HCT116 (cell line): Measurements from ENCODE around the gene BAHCC1. TPM values are rescaled to one million over a fixed set of nuclear protein-coding genes. Genes with fewer than 3 reads are reported as not detected.

ENCODE experiments used
- ATAC-seq: fragments of 200-7000 bp; cut with Tn5 transposase; 2 replicates; pipeline ENCODE4 v1.9.1; 2020; ENCODE audit warnings: mild to moderate bottlenecking, moderate library complexity
- BruUV-seq: library from RNA; stranded (reverse); fragments of 400-500 nt; replicated peaks from 2 replicates; lab custom pipeline; 2021; lab: Mats Ljungman, UMichigan
- CTCF ChIA-PET: fragments of 300-600 bp; sonication (Branson Sonifier 250); formaldehyde crosslinking; loops from one replicate; lab custom pipeline; 2021; ENCODE audit warnings: antibody characterized with exemption; lab: Charles Lee
- POLR2A ChIA-PET: fragments of 300-600, 350-600 bp; sonication (Branson Sonifier 250); formaldehyde crosslinking; loops from one replicate; lab custom pipeline; 2021; ENCODE audit warnings: antibody characterized with exemption; lab: Charles Lee
- RAD21 ChIA-PET, 2 experiments: fragments of 300-600 bp; sonication (Branson Sonifier 250); formaldehyde crosslinking; loops; one replicate each; lab custom pipeline; 2023; ENCODE audit warnings: low total read pairs in 2 of 2; ENCODE audit not compliant: uncharacterized antibody in 2 of 2, unreplicated experiment in 2 of 2, low non-redundant PET in 1 of 2; lab: Charles Lee
- DNase-seq: peaks from one replicate; pipeline ENCODE4 v3.0.0-alpha.2; 2010; ENCODE audit warnings: low read depth, low spot score
- H2AFZ ChIP-seq: fragments of 200-600 bp; shearing (Covaris generic), sonication (generic); 2 replicates; pipeline ENCODE4 v1.6.1; 2017; ENCODE audit warnings: low read depth, mixed run types, mixed read lengths, antibody characterized with exemption, low read length; ENCODE audit not compliant: poor library complexity, severe bottlenecking
- H3K27ac ChIP-seq: 2 replicates; pipeline ENCODE4 v1.5.1; 2012; ENCODE audit warnings: low read depth, low read length
- H3K27me3 ChIP-seq: fragments of 200-600 bp; sonication (generic); 2 replicates; pipeline ENCODE4 v1.6.1; 2016; ENCODE audit warnings: mixed run types, low read length, mixed read lengths; ENCODE audit not compliant: insufficient read depth
- H3K36me3 ChIP-seq, 2 experiments: fragments of 200-500 bp in 1 of 2; fragments of 200-600 bp in 1 of 2; sonication (Bioruptor generic) in 1 of 2; sonication (generic) in 1 of 2; 2 replicates each; pipeline versions ENCODE4 v1.5.1 to v1.6.1; 2014 to 2016; ENCODE audit warnings: low read length in 2 of 2, inconsistent platforms in 1 of 2, mixed read lengths in 1 of 2, mixed run types in 1 of 2; ENCODE audit not compliant: insufficient read depth in 2 of 2, control insufficient read depth in 1 of 2
- H3K4me1 ChIP-seq, 2 experiments: fragments of 200-600 bp in 1 of 2; sonication (generic) in 1 of 2; 2 replicates each; pipeline versions ENCODE4 v1.5.1 to v1.6.1; 2012 to 2017; ENCODE audit warnings: low read length in 2 of 2, inconsistent platforms in 1 of 2, mild to moderate bottlenecking in 1 of 2, mixed read lengths in 1 of 2, mixed run types in 1 of 2, moderate library complexity in 1 of 2; ENCODE audit not compliant: insufficient read depth in 2 of 2, control insufficient read depth in 1 of 2
- H3K4me2 ChIP-seq: fragments of 200-600 bp; sonication (generic); 2 replicates; pipeline ENCODE4 v1.6.1; 2017; ENCODE audit warnings: mixed run types, low read length, mixed read lengths
- H3K4me3 ChIP-seq, 2 experiments: fragments of 200-600 bp in 1 of 2; sonication (generic) in 1 of 2; replicated peaks in 1 of 2; 2 replicates each; pipeline ENCODE4 v1.5.1; 2011 to 2016; ENCODE audit warnings: low read length in 2 of 2, control low read depth in 1 of 2, low read depth in 1 of 2, mild to moderate bottlenecking in 1 of 2, mixed read lengths in 1 of 2, mixed run types in 1 of 2
- H3K79me2 ChIP-seq: fragments of 200-600 bp; sonication (generic); 2 replicates; pipeline ENCODE4 v1.6.1; 2017; ENCODE audit warnings: mild to moderate bottlenecking, mixed run types, low read length, moderate library complexity, mixed read lengths; ENCODE audit not compliant: insufficient read depth
- H3K9ac ChIP-seq: fragments of 200-600 bp; sonication (generic); 2 replicates; pipeline ENCODE4 v1.6.1; 2016; ENCODE audit warnings: low read length, mixed read lengths
- H3K9me2 ChIP-seq: fragments of 200-600 bp; sonication (generic), shearing (Covaris generic); 2 replicates; pipeline ENCODE4 v1.6.1; 2017; ENCODE audit warnings: mixed run types, mild to moderate bottlenecking, moderate library complexity; ENCODE audit not compliant: insufficient read depth
- H3K9me3 ChIP-seq, 2 experiments: fragments of 200-500 bp in 1 of 2; fragments of 200-600 bp in 1 of 2; sonication (Bioruptor generic) in 1 of 2; sonication (generic) in 1 of 2; 2 replicates each; pipeline ENCODE4 v1.6.1; 2014 to 2017; ENCODE audit warnings: low read length in 2 of 2, mixed read lengths in 2 of 2, inconsistent platforms in 1 of 2, low read depth in 1 of 2, mild to moderate bottlenecking in 1 of 2, mixed run types in 1 of 2, moderate library complexity in 1 of 2; ENCODE audit not compliant: control insufficient read depth in 1 of 2, insufficient read depth in 1 of 2
- H4K20me1 ChIP-seq: fragments of 200-600 bp; sonication (generic), shearing (Covaris generic); 2 replicates; pipeline ENCODE4 v1.6.1; 2017; ENCODE audit warnings: mixed run types, mild to moderate bottlenecking, moderate library complexity; ENCODE audit not compliant: insufficient read depth
- CBX3 ChIP-seq: IDR thresholded peaks from 2 replicates; pipeline ENCODE4 v1.6.1; 2012; ENCODE audit warnings: low read depth
- CEBPB ChIP-seq: IDR thresholded peaks from 2 replicates; pipeline ENCODE4 v1.6.1; 2012; ENCODE audit warnings: low read depth
- EGR1 ChIP-seq: IDR thresholded peaks from 2 replicates; pipeline ENCODE4 v1.6.1; 2012; ENCODE audit warnings: low read depth
- ELF1 ChIP-seq: IDR thresholded peaks from 2 replicates; pipeline ENCODE4 v1.6.1; 2012; ENCODE audit warnings: low read depth, borderline replicate concordance
- EZH2 ChIP-seq: fragments of 200-600 bp; sonication (generic); IDR thresholded peaks from 2 replicates; pipeline ENCODE4 v1.6.1; 2017; ENCODE audit warnings: antibody characterized with exemption, mixed run types
- EZH2phosphoT487 ChIP-seq: fragments of 200-600 bp; IDR thresholded peaks from 2 replicates; pipeline ENCODE4 v1.6.1; 2018; ENCODE audit warnings: antibody characterized with exemption, borderline replicate concordance
- FOSL1 ChIP-seq: IDR thresholded peaks from 2 replicates; pipeline ENCODE4 v1.6.1; 2012; ENCODE audit warnings: low read depth
- JUND ChIP-seq: IDR thresholded peaks from 2 replicates; pipeline ENCODE4 v1.6.1; 2012
- POLR2A ChIP-seq: IDR thresholded peaks from 2 replicates; pipeline ENCODE4 v1.7.0; 2011; ENCODE audit warnings: borderline replicate concordance; ENCODE audit not compliant: insufficient read depth, insufficient read length; ENCODE audit errors: extremely low read depth
- POLR2AphosphoS5 ChIP-seq: IDR thresholded peaks from 2 replicates; pipeline ENCODE4 v1.6.1; 2011; ENCODE audit warnings: mild to moderate bottlenecking, low read depth, low read length, moderate library complexity
- RAD21 ChIP-seq: IDR thresholded peaks from 2 replicates; pipeline ENCODE4 v1.6.1; 2012; ENCODE audit warnings: low read depth, mild to moderate bottlenecking
- SIN3A ChIP-seq: IDR thresholded peaks from 2 replicates; pipeline ENCODE4 v1.6.1; 2012; ENCODE audit warnings: low read depth
- SP1 ChIP-seq: IDR thresholded peaks from 2 replicates; pipeline ENCODE4 v1.6.1; 2012; ENCODE audit warnings: low read depth
- SRF ChIP-seq: IDR thresholded peaks from 2 replicates; pipeline ENCODE4 v1.6.1; 2012; ENCODE audit warnings: low read depth
- TCF7L2 ChIP-seq: IDR thresholded peaks from 2 replicates; pipeline ENCODE4 v1.7.0; 2011; ENCODE audit warnings: borderline replicate concordance, inconsistent platforms; ENCODE audit not compliant: insufficient read depth, insufficient read length; ENCODE audit errors: extremely low read depth
- YY1 ChIP-seq: IDR thresholded peaks from 2 replicates; pipeline ENCODE4 v1.6.1; 2011; ENCODE audit warnings: low read length, low read depth, moderate library complexity, mild to moderate bottlenecking; ENCODE audit not compliant: insufficient replicate concordance; ENCODE audit errors: extremely low read depth
- ZFX ChIP-seq: fragments of 450-650 bp; IDR thresholded peaks from 2 replicates; pipeline ENCODE4 v1.6.1; 2017
- ZNF274 ChIP-seq: fragments of 200-500 bp; sonication (Bioruptor generic); IDR thresholded peaks from 2 replicates; pipeline ENCODE4 v1.6.1; 2014; ENCODE audit warnings: mild to moderate bottlenecking, low read depth, low read length, inconsistent platforms
- intact Hi-C: fragments of 100-400 bp; cut with micrococcal nuclease; formaldehyde crosslinking; loops from 2 replicates; pipeline ENCODE4 v1.10.0; 2022
- total RNA-seq: library from RNA; stranded (reverse); gene quantifications from one replicate; pipeline ENCODE4 v1.2.1, GENCODE V29; 2021; ENCODE audit not compliant: unreplicated experiment
- TF ChIP-seq, protein P1 (sequence below): IDR thresholded peaks from 2 replicates; pipeline ENCODE4 v1.6.1; 2012
- TF ChIP-seq, protein P2 (sequence below): IDR thresholded peaks from 2 replicates; pipeline ENCODE4 v1.6.1; 2012; ENCODE audit warnings: low read depth

BAHCC1 gene
- total RNA-seq, 1 experiment from 2014 or later: 45.2 TPM

- H4K20me1 ChIP-seq: no peaks in the 10 kb centered on the region
- BruUV-seq: no TSS peak
- no peaks in the 10 kb centered on the region for H3K9me2 ChIP-seq
- intact Hi-C loops: no loop called here
- H3K4me2 ChIP-seq: peak overlapping the region; percentile 41
- RAD21 ChIA-PET: no interaction called here
- ATAC-seq (no peak), DNase-seq (no peak)
- H3K4me1 ChIP-seq: peaks cover 21 to 55% of the 10 kb centered on the region in 2 experiments
- H3K27ac ChIP-seq: peak overlapping the region; percentile 4; the same call in 1 of the 2 replicates
- H3K36me3 ChIP-seq: no peaks in the 10 kb centered on the region
- no peak for TF ChIP-seq SIN3A
- TF ChIP-seq POLR2AphosphoS5: peak; percentile 25; the same call in 1 of the 2 replicates
- POLR2A ChIA-PET: interaction anchor here (1.0 to 3.5 kb wide), 4 partner anchors 16 to 61 kb away, joined by 3 to 20 read pairs (median 4); partner anchors contain the start of gene FAAP100
- no peak overlapping the region for H3K4me3 ChIP-seq
- H3K79me2 ChIP-seq: no peaks in the 10 kb centered on the region; the same call in 1 of the 2 replicates
- H3K27me3 ChIP-seq: no peaks in the 10 kb centered on the region
- no peaks in the 10 kb centered on the region for H3K9me3 ChIP-seq
- no peak overlapping the region for H2AFZ ChIP-seq
- CTCF ChIA-PET: no interaction called here
- H3K9ac ChIP-seq: no peak overlapping the region
Observed at GRCh38 chr17:81491181-81491581, 95.9 kb downstream of the BAHCC1 start.

GRCh38 chr17:81491761-81492160 is 96.5 kb downstream of the BAHCC1 start:
- BruUV-seq: no TSS peak
- RAD21 ChIA-PET: no interaction called here
- Histone ChIP-seq H3K9me3 (no peaks in the 10 kb centered on the region), H3K4me2 (0 out of 2 replicates have a peak overlapping the region, but pooled peaks have one; percentile 11), H3K36me3 (no peaks in the 10 kb centered on the region), H3K79me2 (no peaks in the 10 kb centered on the region; the same call in 1 of the 2 replicates), H3K9me2 (no peaks in the 10 kb centered on the region), H3K9ac (no peak overlapping the region), H3K27ac (no peak overlapping the region), H3K4me1 (peaks cover 21 to 55% of the 10 kb centered on the region in 2 experiments), H2AFZ (no peak overlapping the region), H3K4me3 (no peak overlapping the region), H3K27me3 (no peaks in the 10 kb centered on the region), H4K20me1 (no peaks in the 10 kb centered on the region)
- DNase-seq: no peak
- intact Hi-C loops: no loop called here
- ATAC-seq: no peak
- CTCF ChIA-PET: no interaction called here
- no peak for TF ChIP-seq FOSL1
- TF ChIP-seq YY1: no peak
- no peak for TF ChIP-seq ZNF274
- no peak for TF ChIP-seq EGR1
- no peak for TF ChIP-seq ELF1
- TF ChIP-seq SIN3A: no peak
- TF ChIP-seq, protein P1, sequence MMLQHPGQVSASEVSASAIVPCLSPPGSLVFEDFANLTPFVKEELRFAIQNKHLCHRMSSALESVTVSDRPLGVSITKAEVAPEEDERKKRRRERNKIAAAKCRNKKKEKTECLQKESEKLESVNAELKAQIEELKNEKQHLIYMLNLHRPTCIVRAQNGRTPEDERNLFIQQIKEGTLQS: no peak
- TF ChIP-seq POLR2A: no peak
- TF ChIP-seq, protein P2, sequence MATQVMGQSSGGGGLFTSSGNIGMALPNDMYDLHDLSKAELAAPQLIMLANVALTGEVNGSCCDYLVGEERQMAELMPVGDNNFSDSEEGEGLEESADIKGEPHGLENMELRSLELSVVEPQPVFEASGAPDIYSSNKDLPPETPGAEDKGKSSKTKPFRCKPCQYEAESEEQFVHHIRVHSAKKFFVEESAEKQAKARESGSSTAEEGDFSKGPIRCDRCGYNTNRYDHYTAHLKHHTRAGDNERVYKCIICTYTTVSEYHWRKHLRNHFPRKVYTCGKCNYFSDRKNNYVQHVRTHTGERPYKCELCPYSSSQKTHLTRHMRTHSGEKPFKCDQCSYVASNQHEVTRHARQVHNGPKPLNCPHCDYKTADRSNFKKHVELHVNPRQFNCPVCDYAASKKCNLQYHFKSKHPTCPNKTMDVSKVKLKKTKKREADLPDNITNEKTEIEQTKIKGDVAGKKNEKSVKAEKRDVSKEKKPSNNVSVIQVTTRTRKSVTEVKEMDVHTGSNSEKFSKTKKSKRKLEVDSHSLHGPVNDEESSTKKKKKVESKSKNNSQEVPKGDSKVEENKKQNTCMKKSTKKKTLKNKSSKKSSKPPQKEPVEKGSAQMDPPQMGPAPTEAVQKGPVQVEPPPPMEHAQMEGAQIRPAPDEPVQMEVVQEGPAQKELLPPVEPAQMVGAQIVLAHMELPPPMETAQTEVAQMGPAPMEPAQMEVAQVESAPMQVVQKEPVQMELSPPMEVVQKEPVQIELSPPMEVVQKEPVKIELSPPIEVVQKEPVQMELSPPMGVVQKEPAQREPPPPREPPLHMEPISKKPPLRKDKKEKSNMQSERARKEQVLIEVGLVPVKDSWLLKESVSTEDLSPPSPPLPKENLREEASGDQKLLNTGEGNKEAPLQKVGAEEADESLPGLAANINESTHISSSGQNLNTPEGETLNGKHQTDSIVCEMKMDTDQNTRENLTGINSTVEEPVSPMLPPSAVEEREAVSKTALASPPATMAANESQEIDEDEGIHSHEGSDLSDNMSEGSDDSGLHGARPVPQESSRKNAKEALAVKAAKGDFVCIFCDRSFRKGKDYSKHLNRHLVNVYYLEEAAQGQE: no peak
- no peak for TF ChIP-seq TCF7L2
- TF ChIP-seq POLR2AphosphoS5: no peak
- TF ChIP-seq ZFX: no peak
- no peak for TF ChIP-seq SP1
- TF ChIP-seq CBX3: no peak
- no peak for TF ChIP-seq EZH2phosphoT487
- TF ChIP-seq RAD21: no peak
- no peak for TF ChIP-seq CEBPB
- no peak for TF ChIP-seq EZH2
- TF ChIP-seq JUND: no peak
- no peak for TF ChIP-seq SRF
- POLR2A ChIA-PET: interaction anchor here (1.0 to 3.5 kb wide), 5 partner anchors 16 to 60 kb away, joined by 3 to 20 read pairs (median 5); partner anchors contain the start of genes ACTG1 and FAAP100
